NCI-H345 treated with DMSO at 0.1 percent for 48 hours (cell line): ENCODE results near the gene TNPO3.
"Not testable (repeated sequence)": the region's sequence is repeated elsewhere in the genome, so short reads cannot be mapped to it uniquely, and the experiment has no call there.

ENCODE experiments used
- DNase-seq: peaks from one replicate; lab custom pipeline; 2025; ENCODE audit not compliant: unreplicated experiment; lab: John Stamatoyannopoulos, UW

TNPO3 gene

GRCh38 chr7:128963327-128963757, 91.6 kb downstream of the TNPO3 start:
- no peak for DNase-seq

- DNase-seq = no peak
Measured at GRCh38 chr7:128962899-128963298, 92.0 kb downstream of the TNPO3 start.

- no peak for DNase-seq
Measured at GRCh38 chr7:128961030-128961659, 93.8 kb downstream of the TNPO3 start.

- DNase-seq = no peak
Measured at GRCh38 chr7:128959296-128959695, 95.6 kb downstream of the TNPO3 start.

- no peak for DNase-seq
Measured at GRCh38 chr7:128955981-128956380, 98.9 kb downstream of the TNPO3 start.

- no peak for DNase-seq
Measured at GRCh38 chr7:128954830-128955802, 99.8 kb downstream of the TNPO3 start.

- no peak for DNase-seq
Measured at GRCh38 chr7:128954150-128954549, 100.8 kb downstream of the TNPO3 start.

GRCh38 chr7:128951296-128951695, 103.6 kb downstream of the TNPO3 start:
- DNase-seq = no peak

- DNase-seq = no peak
Measured at GRCh38 chr7:128948976-128949760, 105.7 kb downstream of the TNPO3 start.

- DNase-seq = no peak
Measured at GRCh38 chr7:128948312-128948973, 106.5 kb downstream of the TNPO3 start.

GRCh38 chr7:128947854-128948253, 107.1 kb downstream of the TNPO3 start:
- no peak for DNase-seq

- DNase-seq = no peak
Measured at GRCh38 chr7:128946936-128947830, 107.7 kb downstream of the TNPO3 start.

- DNase-seq = no peak
Measured at GRCh38 chr7:128945668-128946366, 109.1 kb downstream of the TNPO3 start.

GRCh38 chr7:128944487-128945236, 110.2 kb downstream of the TNPO3 start:
- no peak for DNase-seq

- not testable (repeated sequence) for DNase-seq
Measured at GRCh38 chr7:128943251-128943650, 111.7 kb downstream of the TNPO3 start.

GRCh38 chr7:128941946-128942526, 112.9 kb downstream of the TNPO3 start:
- DNase-seq = no peak

- DNase-seq = no peak
Measured at GRCh38 chr7:128941323-128941890, 113.5 kb downstream of the TNPO3 start.
